Endothelial cell of umbilical vein (primary cell): Measurements from ENCODE around the gene L3MBTL3. TPM values are rescaled to one million over a fixed set of nuclear protein-coding genes. Genes with fewer than 3 reads are reported as not detected.

Source experiments
- BruUV-seq: library from RNA; stranded (reverse); fragments of 400-500 nt; replicated peaks from 2 replicates; lab custom pipeline; 2021; lab: Mats Ljungman, UMichigan
- CTCF ChIA-PET: fragments of 300-600, 350-600 bp; sonication (Branson Sonifier 250); formaldehyde crosslinking; loops from one replicate; lab custom pipeline; 2021; ENCODE audit warnings: antibody characterized with exemption, inconsistent platforms; lab: Charles Lee
- POLR2A ChIA-PET: fragments of 300-600, 350-600 bp; sonication (Branson Sonifier 250); formaldehyde crosslinking; loops from one replicate; lab custom pipeline; 2021; ENCODE audit warnings: antibody characterized with exemption, inconsistent platforms; lab: Charles Lee
- DNase-seq: peaks from one replicate; pipeline ENCODE4 v3.0.0-alpha.2; 2011; ENCODE audit warnings: low read depth, low spot score
- FAIRE-seq: peaks from 2 replicates; lab custom pipeline; 2011; peaks lifted over from hg19 to GRCh38; lab: Jason Lieb, UNC
- H2AFZ ChIP-seq: 2 replicates; pipeline ENCODE4 v1.6.0; 2012; ENCODE audit warnings: low read depth, low read length, control low read depth, inconsistent platforms
- H3K27ac ChIP-seq: 2 replicates; pipeline ENCODE4 v1.5.1; 2011; ENCODE audit warnings: low read depth, mild to moderate bottlenecking, control low read depth, low read length, moderate library complexity; ENCODE audit not compliant: insufficient read depth
- H3K27me3 ChIP-seq, 2 experiments: 2 replicates each; pipeline versions ENCODE4 v1.6.0 to v1.6.1; 2011; ENCODE audit warnings: low read length in 2 of 2, mixed read lengths in 1 of 2; ENCODE audit not compliant: control insufficient read depth in 2 of 2, insufficient read depth in 2 of 2
- H3K36me3 ChIP-seq, 2 experiments: 2 replicates in 1 of 2; 3 replicates in 1 of 2; pipeline ENCODE4 v1.5.1; 2011; ENCODE audit warnings: low read length in 2 of 2, mild to moderate bottlenecking in 1 of 2, moderate library complexity in 1 of 2; ENCODE audit not compliant: control insufficient read depth in 2 of 2, insufficient read depth in 2 of 2; ENCODE audit errors: extremely low read depth in 1 of 2
- H3K4me1 ChIP-seq: 3 replicates; pipeline ENCODE4 v1.5.1; 2011; ENCODE audit warnings: mild to moderate bottlenecking, low read length; ENCODE audit not compliant: control insufficient read depth, insufficient read depth; ENCODE audit errors: extremely low read depth
- H3K4me2 ChIP-seq: 2 replicates; pipeline ENCODE4 v1.6.1; 2011; ENCODE audit warnings: low read length, control low read depth, mixed read lengths; ENCODE audit not compliant: insufficient read depth
- H3K4me3 ChIP-seq, 3 experiments: fragments of 200-600 bp in 1 of 3; sonication (generic), shearing (Covaris generic) in 1 of 3; replicated peaks in 1 of 3; 2 replicates each; pipeline ENCODE4 v1.5.1; 2011 to 2016; ENCODE audit warnings: control low read depth in 3 of 3, low read length in 3 of 3, mild to moderate bottlenecking in 2 of 3, inconsistent platforms in 1 of 3, low read depth in 1 of 3, moderate library complexity in 1 of 3; ENCODE audit not compliant: insufficient read depth in 1 of 3
- H3K79me2 ChIP-seq: 2 replicates; pipeline ENCODE4 v1.6.0; 2012; ENCODE audit warnings: low read length, inconsistent platforms; ENCODE audit not compliant: control insufficient read depth, insufficient read depth
- H3K9ac ChIP-seq: replicated peaks from 2 replicates; pipeline ENCODE3; 2011; ENCODE audit warnings: low read length, control low read depth; ENCODE audit not compliant: insufficient read depth; ENCODE audit errors: extremely low read depth
- H3K9me1 ChIP-seq: replicated peaks from 3 replicates; pipeline ENCODE4 v1.6.0; 2011; ENCODE audit warnings: mild to moderate bottlenecking, low read length; ENCODE audit not compliant: control insufficient read depth, insufficient read depth; ENCODE audit errors: extremely low read depth
- H3K9me3 ChIP-seq: replicated peaks from 2 replicates; pipeline ENCODE4 v1.5.1; 2012; ENCODE audit warnings: low read length, inconsistent platforms; ENCODE audit not compliant: control insufficient read depth, insufficient read depth
- H4K20me1 ChIP-seq: replicated peaks from 2 replicates; pipeline ENCODE3; 2011; ENCODE audit warnings: mild to moderate bottlenecking, low read length; ENCODE audit not compliant: control insufficient read depth, insufficient read depth; ENCODE audit errors: extremely low read depth
- EZH2 ChIP-seq: IDR thresholded peaks from 2 replicates; pipeline ENCODE4 v1.6.1; 2012; ENCODE audit warnings: borderline replicate concordance, low read depth, mild to moderate bottlenecking, moderate library complexity, low read length, inconsistent platforms; ENCODE audit not compliant: severe bottlenecking
- FOS ChIP-seq: IDR thresholded peaks from 2 replicates; pipeline ENCODE4 v1.6.1; 2011; ENCODE audit warnings: mild to moderate bottlenecking, low read length, moderate library complexity, borderline replicate concordance; ENCODE audit not compliant: insufficient read depth
- GATA2 ChIP-seq: IDR thresholded peaks from 2 replicates; pipeline ENCODE4 v1.7.0; 2011; ENCODE audit warnings: low read depth, mild to moderate bottlenecking, moderate library complexity, mixed read lengths, low read length; ENCODE audit not compliant: insufficient read length, insufficient read depth
- JUN ChIP-seq: IDR thresholded peaks from 2 replicates; pipeline ENCODE4 v1.6.1; 2011; ENCODE audit warnings: borderline replicate concordance, low read depth; ENCODE audit not compliant: insufficient read length, insufficient read depth
- MYC ChIP-seq: IDR thresholded peaks from one replicate; pipeline ENCODE4 v1.6.1; 2011; ENCODE audit warnings: mild to moderate bottlenecking, low read depth, low read length
- POLR2A ChIP-seq: IDR thresholded peaks from 2 replicates; pipeline ENCODE4 v1.6.1; 2012; ENCODE audit warnings: low read depth, mild to moderate bottlenecking, control low read depth, low read length
- dilution Hi-C: fragments of 300-500 bp; cut with MboI; formaldehyde crosslinking; loops from one replicate; pipeline ENCODE4 v1.15.0; 2019; ENCODE audit warnings: low sequenced_read_pairs; ENCODE audit not compliant: extremely low pct_ligation_motif_present
- intact Hi-C: fragments of 100-400 bp; cut with micrococcal nuclease; formaldehyde crosslinking; loops from one replicate; pipeline ENCODE4 v1.10.0; 2022
- polyA plus RNA-seq, 4 experiments: library from polyadenylated mRNA; depleted of rRNA in 3 of 4; stranded (reverse) in 3 of 4; unstranded in 1 of 4; fragments of >200 nt; gene quantifications; 2 replicates each; pipeline versions ENCODE4 v1.2.1 to v1.2.3, GENCODE V29; 2011 to 2012; ENCODE audit warnings: missing spikeins in 1 of 4
- total RNA-seq: library from RNA; stranded (reverse); gene quantifications from 2 replicates; pipeline ENCODE4 v1.2.3, GENCODE V29; 2021
- TF ChIP-seq, protein P1 (sequence below), 2 donors: IDR thresholded peaks; 1 replicate in 1 of 2; 2 replicates in 1 of 2; pipeline ENCODE4 v1.5.1; 2011; ENCODE audit warnings: low read length in 2 of 2, mild to moderate bottlenecking in 2 of 2, moderate library complexity in 2 of 2, control low read depth in 1 of 2, inconsistent platforms in 1 of 2, low read depth in 1 of 2; ENCODE audit not compliant: insufficient read depth in 1 of 2; ENCODE audit errors: extremely low read depth in 1 of 2

L3MBTL3 gene
- total and polyA plus RNA-seq, 2 donors (not counting 3 experiments of a cell fraction or from before 2014, with no cell fraction given), result 26.5 to 86.1 TPM

DNA sequence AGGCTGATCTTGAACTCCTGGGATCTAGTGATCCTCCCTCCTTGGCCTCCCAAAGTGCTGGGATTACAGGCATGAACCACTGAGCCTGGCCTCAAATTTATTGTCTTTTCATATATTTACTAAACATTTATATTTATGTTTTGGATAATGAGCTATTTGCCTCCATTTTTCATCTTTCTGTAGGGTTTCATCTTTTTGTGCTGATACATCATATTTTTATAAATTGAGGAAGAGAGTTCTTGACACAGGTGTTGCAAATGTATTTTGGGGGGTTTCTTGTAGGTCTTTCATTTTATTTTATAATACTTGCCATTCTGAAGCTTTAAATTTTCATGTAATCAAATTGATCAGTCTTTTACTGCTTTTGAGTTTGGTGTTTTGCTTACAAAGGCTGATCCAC lies 72.4 kb downstream of the L3MBTL3 start:
- Histone ChIP-seq H4K20me1 (no peaks in the 10 kb centered on the region), H3K4me3 (no peak overlapping the region), H3K27ac (no peak overlapping the region), H3K9me1 (no peaks in the 10 kb centered on the region), H3K79me2 (no peaks in the 10 kb centered on the region), H2AFZ (no peak overlapping the region), H3K27me3 (no peaks in the 10 kb centered on the region), H3K9ac (no peak overlapping the region), H3K9me3 (no peaks in the 10 kb centered on the region), H3K4me2 (no peak overlapping the region), H3K4me1 (no peaks in the 10 kb centered on the region), H3K36me3 (peaks cover 2 to 15% of the 10 kb centered on the region in 2 experiments)
- intact Hi-C loops, result no loop called here
- BruUV-seq, result no TSS peak
- ChIA-PET POLR2A (no interaction called here), CTCF (interaction anchor here (1.1 to 1.3 kb wide), 3 partner anchors 9 to 192 kb away, joined by 3 to 5 read pairs (median 3); no protein-coding TSS in a partner anchor)
- no peak for FAIRE-seq
- no peak for DNase-seq
- dilution Hi-C loops, result no loop called here
- TF ChIP-seq FOS (no peak), EZH2 (no peak), MYC (no peak)
- TF ChIP-seq, protein P1, sequence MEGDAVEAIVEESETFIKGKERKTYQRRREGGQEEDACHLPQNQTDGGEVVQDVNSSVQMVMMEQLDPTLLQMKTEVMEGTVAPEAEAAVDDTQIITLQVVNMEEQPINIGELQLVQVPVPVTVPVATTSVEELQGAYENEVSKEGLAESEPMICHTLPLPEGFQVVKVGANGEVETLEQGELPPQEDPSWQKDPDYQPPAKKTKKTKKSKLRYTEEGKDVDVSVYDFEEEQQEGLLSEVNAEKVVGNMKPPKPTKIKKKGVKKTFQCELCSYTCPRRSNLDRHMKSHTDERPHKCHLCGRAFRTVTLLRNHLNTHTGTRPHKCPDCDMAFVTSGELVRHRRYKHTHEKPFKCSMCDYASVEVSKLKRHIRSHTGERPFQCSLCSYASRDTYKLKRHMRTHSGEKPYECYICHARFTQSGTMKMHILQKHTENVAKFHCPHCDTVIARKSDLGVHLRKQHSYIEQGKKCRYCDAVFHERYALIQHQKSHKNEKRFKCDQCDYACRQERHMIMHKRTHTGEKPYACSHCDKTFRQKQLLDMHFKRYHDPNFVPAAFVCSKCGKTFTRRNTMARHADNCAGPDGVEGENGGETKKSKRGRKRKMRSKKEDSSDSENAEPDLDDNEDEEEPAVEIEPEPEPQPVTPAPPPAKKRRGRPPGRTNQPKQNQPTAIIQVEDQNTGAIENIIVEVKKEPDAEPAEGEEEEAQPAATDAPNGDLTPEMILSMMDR (IDR thresholded peaks at IDR 0.05; ENCODE audit: extremely low read depth in 1 of 2, insufficient read depth in 1 of 2, low read depth in 1 of 2, low read length in 2 of 2), result no peak

DNA sequence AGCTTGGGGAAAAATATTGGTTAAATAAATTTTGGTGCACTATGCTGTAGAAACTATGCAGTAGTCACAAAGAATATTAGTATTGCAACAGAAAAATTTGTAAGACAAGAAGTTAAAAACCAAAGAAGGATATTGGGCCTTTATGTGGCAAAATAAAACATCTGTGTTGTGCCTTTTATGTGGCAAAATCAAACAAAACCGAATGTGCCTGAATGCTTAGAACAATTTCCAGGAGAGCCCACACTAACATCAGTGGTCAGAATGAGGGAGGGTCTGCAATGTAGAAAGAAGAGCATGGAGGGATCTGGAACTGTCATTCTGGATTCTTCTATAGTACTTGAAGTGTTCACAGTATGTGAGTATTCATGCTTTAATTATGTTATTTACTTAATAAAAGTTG lies 75.2 kb downstream of the L3MBTL3 start:
- intact Hi-C loops, result no loop called here
- Histone ChIP-seq H3K9me1 (no peaks in the 10 kb centered on the region), H3K36me3 (peaks cover 7 to 26% of the 10 kb centered on the region in 2 experiments), H3K9ac (no peak overlapping the region), H3K79me2 (no peaks in the 10 kb centered on the region), H3K4me3 (no peak overlapping the region), H3K4me1 (no peaks in the 10 kb centered on the region), H3K27me3 (no peaks in the 10 kb centered on the region), H3K4me2 (no peak overlapping the region), H4K20me1 (no peaks in the 10 kb centered on the region), H3K9me3 (no peaks in the 10 kb centered on the region), H3K27ac (no peak overlapping the region), H2AFZ (no peak overlapping the region)
- dilution Hi-C loops, result no loop called here
- DNase-seq, result no peak
- BruUV-seq, result no TSS peak
- FAIRE-seq, result no peak
- no peak for TF ChIP-seq GATA2
- TF ChIP-seq POLR2A, result no peak
- TF ChIP-seq EZH2, result no peak
- no peak for TF ChIP-seq JUN
- no peak for TF ChIP-seq FOS
- TF ChIP-seq, protein P1 (IDR thresholded peaks at IDR 0.05; ENCODE audit: extremely low read depth in 1 of 2, insufficient read depth in 1 of 2, low read depth in 1 of 2, low read length in 2 of 2), result no peak
- CTCF ChIA-PET, result no interaction called here
- POLR2A ChIA-PET, result no interaction called here
